ENCODE results near the gene NGF. TPM values are rescaled to one million over a fixed set of nuclear protein-coding genes. Genes with fewer than 3 reads are reported as not detected.

NGF gene
- total and polyA plus RNA-seq, 9 of the 15 experiments (the other 6 are each of a cell fraction or from before 2014, with no cell fraction given): not detected

GRCh38 chr1:115277276-115277675, 60.8 kb downstream of the NGF start:
- no peaks in the 10 kb centered on the region; a peak in 1 of 5 replicates for H3K27me3 ChIP-seq (ENCODE audit: control insufficient read depth in 2 of 2, insufficient read depth in 2 of 2, low read length in 2 of 2)
- intact Hi-C loops (cut with micrococcal nuclease): loop anchor here (5.0 to 10.0 kb wide), 2 partner anchors 188 to 320 kb away; no protein-coding TSS in a partner anchor
- H3K9me1 ChIP-seq (ENCODE audit: control insufficient read depth, insufficient read depth, low read length): no peaks in the 10 kb centered on the region
- no peaks in the 10 kb centered on the region for H3K79me2 ChIP-seq (ENCODE audit: control insufficient read depth, insufficient read depth, low read length)
- no peak overlapping the region for H2AFZ ChIP-seq (ENCODE audit: low read depth, low read length)
- no peaks in the 10 kb centered on the region for H4K20me1 ChIP-seq (replicated peaks; ENCODE audit: control insufficient read depth, insufficient read depth, low read length)
- no peak overlapping the region for H3K4me2 ChIP-seq (ENCODE audit: insufficient read depth, low read length)
- no peak overlapping the region for H3K4me3 ChIP-seq
- H3K4me1 ChIP-seq (replicated peaks in 1 of 2; ENCODE audit: control insufficient read depth in 2 of 2, insufficient read depth in 2 of 2, low read length in 2 of 2): no peaks in the 10 kb centered on the region
- in situ Hi-C loops (cut with MboI): no loop called here
- FAIRE-seq: no peak
- ChIA-PET CTCF (ENCODE audit: low intra/inter-chr PET ratio) (no interaction called here), POLR2A (no interaction called here)
- no peak for DNase-seq (ENCODE audit: extremely low read depth in 1 of 4, low spot score in 3 of 4)
- H3K9me3 ChIP-seq (replicated peaks; ENCODE audit: control insufficient read depth, insufficient read depth, low read depth, low read length): no peaks in the 10 kb centered on the region
- H3K36me3 ChIP-seq (ENCODE audit: control insufficient read depth, insufficient read depth, low read length): no peaks in the 10 kb centered on the region
- H3K27ac ChIP-seq (ENCODE audit: extremely low read depth, low read depth, low read length): no peak overlapping the region
- H3K9ac ChIP-seq (ENCODE audit: insufficient read depth in 1 of 2, low read depth in 2 of 2, low read length in 2 of 2): no peak overlapping the region
- ATAC-seq: no peak
- BruUV-seq (replicated peaks): no TSS peak
- WGBS (ENCODE audit: insufficient coverage, low coverage, missing lambda C conversion rate): 0% methylated on average over 2 of the region's 2 CpGs
- TF ChIP-seq ZNF184 (CRISPR knock-in tag; IDR thresholded peaks at IDR 0.05) (no peak), ZNF717 (CRISPR knock-in tag; IDR thresholded peaks at IDR 0.05) (no peak), MAFG (tag; conservative IDR thresholded peaks at IDR 0.05) (no peak), NCOA4 (IDR thresholded peaks at IDR 0.05; ENCODE audit: partially characterized antibody) (no peak), ZBTB17 (CRISPR knock-in tag; IDR thresholded peaks at IDR 0.05) (no peak), ZC3H8 (IDR thresholded peaks at IDR 0.05) (no peak), PCBP2 (IDR thresholded peaks at IDR 0.05; ENCODE audit: low read depth, low read length, poor library complexity, severe bottlenecking) (no peak), ZNF146 (CRISPR knock-in tag; IDR thresholded peaks at IDR 0.05; ENCODE audit: unreplicated experiment) (no peak), CREM (IDR thresholded peaks at IDR 0.05; ENCODE audit: low read depth) (no peak)
- TF ChIP-seq, protein P1, sequence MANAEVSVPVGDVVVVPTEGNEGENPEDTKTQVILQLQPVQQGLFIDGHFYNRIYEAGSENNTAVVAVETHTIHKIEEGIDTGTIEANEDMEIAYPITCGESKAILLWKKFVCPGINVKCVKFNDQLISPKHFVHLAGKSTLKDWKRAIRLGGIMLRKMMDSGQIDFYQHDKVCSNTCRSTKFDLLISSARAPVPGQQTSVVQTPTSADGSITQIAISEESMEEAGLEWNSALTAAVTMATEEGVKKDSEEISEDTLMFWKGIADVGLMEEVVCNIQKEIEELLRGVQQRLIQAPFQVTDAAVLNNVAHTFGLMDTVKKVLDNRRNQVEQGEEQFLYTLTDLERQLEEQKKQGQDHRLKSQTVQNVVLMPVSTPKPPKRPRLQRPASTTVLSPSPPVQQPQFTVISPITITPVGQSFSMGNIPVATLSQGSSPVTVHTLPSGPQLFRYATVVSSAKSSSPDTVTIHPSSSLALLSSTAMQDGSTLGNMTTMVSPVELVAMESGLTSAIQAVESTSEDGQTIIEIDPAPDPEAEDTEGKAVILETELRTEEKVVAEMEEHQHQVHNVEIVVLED (CRISPR knock-in tag; IDR thresholded peaks at IDR 0.05): no peak
- TF ChIP-seq, protein P2, sequence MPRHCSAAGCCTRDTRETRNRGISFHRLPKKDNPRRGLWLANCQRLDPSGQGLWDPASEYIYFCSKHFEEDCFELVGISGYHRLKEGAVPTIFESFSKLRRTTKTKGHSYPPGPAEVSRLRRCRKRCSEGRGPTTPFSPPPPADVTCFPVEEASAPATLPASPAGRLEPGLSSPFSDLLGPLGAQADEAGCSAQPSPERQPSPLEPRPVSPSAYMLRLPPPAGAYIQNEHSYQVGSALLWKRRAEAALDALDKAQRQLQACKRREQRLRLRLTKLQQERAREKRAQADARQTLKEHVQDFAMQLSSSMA (CRISPR knock-in tag; IDR thresholded peaks at IDR 0.05): no peak
- TF ChIP-seq, protein P3, sequence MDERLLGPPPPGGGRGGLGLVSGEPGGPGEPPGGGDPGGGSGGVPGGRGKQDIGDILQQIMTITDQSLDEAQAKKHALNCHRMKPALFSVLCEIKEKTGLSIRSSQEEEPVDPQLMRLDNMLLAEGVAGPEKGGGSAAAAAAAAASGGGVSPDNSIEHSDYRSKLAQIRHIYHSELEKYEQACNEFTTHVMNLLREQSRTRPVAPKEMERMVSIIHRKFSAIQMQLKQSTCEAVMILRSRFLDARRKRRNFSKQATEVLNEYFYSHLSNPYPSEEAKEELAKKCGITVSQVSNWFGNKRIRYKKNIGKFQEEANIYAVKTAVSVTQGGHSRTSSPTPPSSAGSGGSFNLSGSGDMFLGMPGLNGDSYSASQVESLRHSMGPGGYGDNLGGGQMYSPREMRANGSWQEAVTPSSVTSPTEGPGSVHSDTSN (CRISPR knock-in tag; IDR thresholded peaks at IDR 0.05; ENCODE audit: low read depth): no peak
- TF ChIP-seq, protein P3 (tag; conservative IDR thresholded peaks at IDR 0.05; ENCODE audit: low read depth): no peak
